Measurements from ENCODE around the gene HOOK2.

The HOOK2 gene

DNA sequence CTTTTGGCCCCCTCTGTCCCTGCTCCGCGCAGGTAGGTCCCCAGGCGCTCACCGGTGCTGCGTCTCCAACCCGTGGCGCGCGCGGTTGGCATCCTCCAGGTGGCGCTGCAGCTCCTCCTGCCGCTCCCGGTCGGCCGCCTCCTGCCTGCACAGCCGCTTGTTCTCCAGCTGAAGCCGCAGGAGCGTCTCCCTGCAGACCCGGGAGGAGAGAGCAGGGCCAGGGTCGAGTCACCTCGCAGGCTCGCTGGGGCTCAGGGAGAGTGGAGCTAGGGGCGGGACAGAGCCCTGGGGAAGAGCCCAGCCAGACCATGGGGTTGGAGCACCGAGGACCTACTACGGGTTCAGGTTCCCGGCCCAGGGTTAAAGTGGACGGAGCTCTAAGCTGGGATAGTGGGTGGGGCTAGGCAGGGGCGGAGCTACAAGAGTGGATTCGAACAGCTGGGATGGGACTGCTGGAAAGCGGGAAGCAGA, 9.3 kb downstream of the HOOK2 start:
- H3K56ac ChIP-seq (ENCODE audit: low read length) = no peak overlapping the region
- H3K4ac ChIP-seq (ENCODE audit: low read depth, low read length) = no peak overlapping the region
- no peak overlapping the region for H3K4me2 ChIP-seq (ENCODE audit: low read length)
- no peak overlapping the region for H2AK5ac ChIP-seq (ENCODE audit: low read length)
- no peak overlapping the region for H3K18ac ChIP-seq (ENCODE audit: low read length)
- no peak overlapping the region for H4K8ac ChIP-seq (ENCODE audit: low read depth, low read length)
- H3K4me1 ChIP-seq (ENCODE audit: control insufficient read depth, low read depth, low read length) = no peaks in the 10 kb centered on the region
- peaks cover 8% of the 10 kb centered on the region for H3K36me3 ChIP-seq (ENCODE audit: control insufficient read depth, insufficient read depth, low read length)
- no peak overlapping the region for H2BK5ac ChIP-seq (ENCODE audit: low read length)
- H3K79me1 ChIP-seq (ENCODE audit: low read length) = no peaks in the 10 kb centered on the region
- no peak overlapping the region for H3K4me3 ChIP-seq (ENCODE audit: low read length)
- no peak overlapping the region for H2BK120ac ChIP-seq (ENCODE audit: low read depth, low read length)
- H2BK15ac ChIP-seq (replicated peaks; ENCODE audit: low read depth) = no peak overlapping the region
- H3K9ac ChIP-seq (ENCODE audit: low read length) = no peak overlapping the region
- no peak overlapping the region for H3K23ac ChIP-seq (ENCODE audit: low read length)
- H3K27me3 ChIP-seq (ENCODE audit: insufficient read depth, low read length, poor library complexity) = no peaks in the 10 kb centered on the region
- no peak for DNase-seq
- H4K5ac ChIP-seq (ENCODE audit: low read length) = no peak overlapping the region
- no peaks in the 10 kb centered on the region for H3K79me2 ChIP-seq (ENCODE audit: control insufficient read depth, insufficient read depth, low read length)
- no peak overlapping the region for H3K27ac ChIP-seq (ENCODE audit: low read depth, low read length)
- WGBS (ENCODE audit: extremely low coverage, insufficient coverage, low lambda C conversion rate) = no CpG with 5 or more reads among the region's 30 CpGs

DNA sequence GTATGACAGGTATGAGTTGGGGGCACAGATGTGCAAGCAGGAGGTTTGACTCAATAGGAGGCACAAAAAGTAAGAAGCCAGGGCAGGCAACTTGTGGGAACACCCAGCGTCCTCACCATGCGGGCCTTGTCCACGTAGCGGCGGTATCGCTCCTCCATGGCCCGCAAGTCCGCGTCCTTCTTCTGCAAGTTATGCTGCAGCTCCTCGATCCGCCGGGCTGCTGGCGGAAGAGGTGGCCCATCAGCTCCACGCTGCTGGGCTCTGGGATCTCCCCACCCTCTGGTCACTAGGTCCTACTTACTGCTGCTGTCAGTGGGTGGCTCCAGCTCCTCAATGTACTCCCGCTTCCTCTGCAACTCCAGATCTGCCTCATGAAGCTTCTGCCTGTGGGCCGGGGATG, 10.7 kb downstream of the HOOK2 start:
- Histone ChIP-seq H3K9ac (ENCODE audit: low read length) (no peak overlapping the region), H3K79me1 (ENCODE audit: low read length) (no peaks in the 10 kb centered on the region), H3K79me2 (ENCODE audit: control insufficient read depth, insufficient read depth, low read length) (no peaks in the 10 kb centered on the region), H2BK120ac (ENCODE audit: low read depth, low read length) (no peak overlapping the region), H3K4ac (ENCODE audit: low read depth, low read length) (no peak overlapping the region), H2BK15ac (replicated peaks; ENCODE audit: low read depth) (no peak overlapping the region), H2BK5ac (ENCODE audit: low read length) (no peak overlapping the region), H2AK5ac (ENCODE audit: low read length) (no peak overlapping the region), H3K27me3 (ENCODE audit: insufficient read depth, low read length, poor library complexity) (no peaks in the 10 kb centered on the region), H3K36me3 (ENCODE audit: control insufficient read depth, insufficient read depth, low read length) (peaks cover 8% of the 10 kb centered on the region), H3K4me2 (ENCODE audit: low read length) (no peak overlapping the region), H3K23ac (ENCODE audit: low read length) (no peak overlapping the region), H3K56ac (ENCODE audit: low read length) (no peak overlapping the region), H3K4me1 (ENCODE audit: control insufficient read depth, low read depth, low read length) (no peaks in the 10 kb centered on the region), H3K4me3 (ENCODE audit: low read length) (no peak overlapping the region), H4K8ac (ENCODE audit: low read depth, low read length) (no peak overlapping the region), H3K18ac (ENCODE audit: low read length) (no peak overlapping the region), H4K5ac (ENCODE audit: low read length) (no peak overlapping the region), H3K27ac (ENCODE audit: low read depth, low read length) (no peak overlapping the region)
- no peak for DNase-seq
- WGBS (ENCODE audit: extremely low coverage, insufficient coverage, low lambda C conversion rate) = no CpG with 5 or more reads among the region's 16 CpGs

DNA sequence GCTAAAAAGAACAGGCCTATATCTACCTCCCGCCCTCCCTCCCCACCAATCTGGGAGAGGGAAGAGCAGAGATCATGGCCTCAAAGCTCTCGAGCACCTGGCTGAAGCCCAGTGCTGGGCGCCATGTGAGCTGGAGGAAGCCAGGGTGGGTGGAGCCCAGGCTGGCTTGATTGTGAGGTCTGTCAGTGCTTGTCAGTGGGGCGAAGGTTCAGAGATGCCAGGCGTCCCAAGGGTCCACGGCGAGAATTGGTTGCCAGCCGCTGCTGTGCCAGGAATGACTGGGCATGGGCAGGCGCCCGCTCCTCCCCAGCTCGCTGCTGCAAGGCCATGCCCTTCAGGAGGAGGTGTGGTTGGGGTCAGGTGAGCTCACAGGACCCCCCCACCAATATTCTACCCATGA, 12.3 kb downstream of the HOOK2 start:
- Histone ChIP-seq H3K23ac (ENCODE audit: low read length) (no peak overlapping the region), H4K8ac (ENCODE audit: low read depth, low read length) (no peak overlapping the region), H2BK15ac (replicated peaks; ENCODE audit: low read depth) (no peak overlapping the region), H3K79me2 (ENCODE audit: control insufficient read depth, insufficient read depth, low read length) (no peaks in the 10 kb centered on the region), H3K27me3 (ENCODE audit: insufficient read depth, low read length, poor library complexity) (no peaks in the 10 kb centered on the region), H3K79me1 (ENCODE audit: low read length) (no peaks in the 10 kb centered on the region), H3K36me3 (ENCODE audit: control insufficient read depth, insufficient read depth, low read length) (peaks cover 8% of the 10 kb centered on the region), H3K9ac (ENCODE audit: low read length) (no peak overlapping the region), H3K4me3 (ENCODE audit: low read length) (no peak overlapping the region), H3K4me2 (ENCODE audit: low read length) (no peak overlapping the region), H3K4me1 (ENCODE audit: control insufficient read depth, low read depth, low read length) (no peaks in the 10 kb centered on the region), H3K4ac (ENCODE audit: low read depth, low read length) (no peak overlapping the region), H2AK5ac (ENCODE audit: low read length) (no peak overlapping the region), H3K27ac (ENCODE audit: low read depth, low read length) (no peak overlapping the region), H4K5ac (ENCODE audit: low read length) (no peak overlapping the region), H3K56ac (ENCODE audit: low read length) (no peak overlapping the region), H2BK5ac (ENCODE audit: low read length) (no peak overlapping the region), H3K18ac (ENCODE audit: low read length) (no peak overlapping the region), H2BK120ac (ENCODE audit: low read depth, low read length) (no peak overlapping the region)
- no peak for DNase-seq
- WGBS (ENCODE audit: extremely low coverage, insufficient coverage, low lambda C conversion rate) = no CpG with 5 or more reads among the region's 11 CpGs

DNA sequence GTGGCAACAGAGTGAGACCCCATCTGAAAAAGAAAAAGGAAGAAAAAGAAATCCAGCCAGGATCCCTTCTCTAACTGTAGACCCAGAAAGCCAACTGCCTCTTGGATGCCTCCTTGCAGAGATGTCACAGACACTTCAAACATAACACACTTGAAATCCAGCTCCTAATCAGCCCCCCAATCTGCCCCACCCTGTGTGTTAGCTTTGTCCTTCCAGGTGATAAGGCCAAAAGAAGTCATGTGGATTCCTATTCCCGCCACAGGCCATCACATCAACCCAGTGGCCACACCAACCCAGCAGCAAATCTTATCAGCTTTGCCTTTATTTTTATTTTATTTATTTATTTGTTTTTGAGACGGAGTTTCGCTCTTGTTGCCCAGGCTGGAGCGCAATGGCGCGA, 15.7 kb downstream of the HOOK2 start:
- H3K27ac ChIP-seq (ENCODE audit: low read depth, low read length) = no peak overlapping the region
- H3K4me2 ChIP-seq (ENCODE audit: low read length) = no peak overlapping the region
- H2BK5ac ChIP-seq (ENCODE audit: low read length) = no peak overlapping the region
- H3K79me2 ChIP-seq (ENCODE audit: control insufficient read depth, insufficient read depth, low read length) = no peaks in the 10 kb centered on the region
- DNase-seq = no peak
- H3K27me3 ChIP-seq (ENCODE audit: insufficient read depth, low read length, poor library complexity) = no peaks in the 10 kb centered on the region
- no peak overlapping the region for H2BK15ac ChIP-seq (replicated peaks; ENCODE audit: low read depth)
- H3K79me1 ChIP-seq (ENCODE audit: low read length) = no peaks in the 10 kb centered on the region
- no peak overlapping the region for H3K56ac ChIP-seq (ENCODE audit: low read length)
- H3K23ac ChIP-seq (ENCODE audit: low read length) = no peak overlapping the region
- H3K18ac ChIP-seq (ENCODE audit: low read length) = no peak overlapping the region
- H3K4me1 ChIP-seq (ENCODE audit: control insufficient read depth, low read depth, low read length) = no peaks in the 10 kb centered on the region
- no peak overlapping the region for H2BK120ac ChIP-seq (ENCODE audit: low read depth, low read length)
- H3K4me3 ChIP-seq (ENCODE audit: low read length) = no peak overlapping the region
- WGBS (ENCODE audit: extremely low coverage, insufficient coverage, low lambda C conversion rate) = no CpG with 5 or more reads among the region's 6 CpGs
- H3K9ac ChIP-seq (ENCODE audit: low read length) = no peak overlapping the region
- H2AK5ac ChIP-seq (ENCODE audit: low read length) = no peak overlapping the region
- no peak overlapping the region for H4K8ac ChIP-seq (ENCODE audit: low read depth, low read length)
- H3K36me3 ChIP-seq (ENCODE audit: control insufficient read depth, insufficient read depth, low read length) = peaks cover 8% of the 10 kb centered on the region
- no peak overlapping the region for H4K5ac ChIP-seq (ENCODE audit: low read length)
- H3K4ac ChIP-seq (ENCODE audit: low read depth, low read length) = no peak overlapping the region

DNA sequence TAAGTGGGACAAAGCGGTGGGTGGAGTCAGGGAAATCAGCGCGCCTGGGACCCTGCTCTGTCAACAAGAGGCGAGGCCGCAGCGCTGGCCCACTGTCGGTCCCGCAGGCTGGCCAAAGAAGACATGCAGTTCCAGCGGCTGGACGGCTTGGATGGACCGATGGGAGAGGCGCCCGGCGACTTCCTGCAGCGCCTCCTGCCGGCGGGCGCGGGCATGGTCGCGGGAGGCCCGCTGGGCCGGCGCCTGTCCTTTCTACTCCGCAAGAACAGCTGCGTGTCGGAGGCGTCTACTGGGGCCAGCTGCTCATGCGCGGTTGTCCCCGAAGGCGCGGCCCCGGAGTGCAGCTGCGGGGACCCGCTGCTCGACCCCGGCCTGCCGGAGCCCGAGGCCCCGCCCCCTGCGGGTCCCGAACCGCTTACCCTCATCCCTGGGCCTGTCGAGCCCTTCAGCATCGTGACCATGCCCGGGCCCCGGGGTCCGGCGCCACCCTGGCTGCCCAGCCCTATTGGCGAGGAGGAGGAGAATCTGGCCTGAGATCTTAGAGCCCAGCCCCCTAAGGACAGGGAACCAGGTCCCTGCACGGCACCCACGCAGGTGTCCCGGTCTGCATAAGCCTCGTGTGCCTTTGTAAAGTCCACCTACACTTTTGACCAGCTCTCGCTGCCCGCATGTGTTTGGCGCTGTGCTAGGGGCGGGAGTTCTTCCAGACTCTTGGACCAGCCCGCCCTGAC, 17.6 kb downstream of the HOOK2 start:
- Histone ChIP-seq H3K18ac (ENCODE audit: low read length) (no peak overlapping the region), H3K27ac (ENCODE audit: low read depth, low read length) (no peak overlapping the region), H4K8ac (ENCODE audit: low read depth, low read length) (no peak overlapping the region), H3K4me2 (ENCODE audit: low read length) (peak overlapping the region; percentile 16), H3K27me3 (ENCODE audit: insufficient read depth, low read length, poor library complexity) (no peaks in the 10 kb centered on the region), H3K4me1 (ENCODE audit: control insufficient read depth, low read depth, low read length) (no peaks in the 10 kb centered on the region), H4K5ac (ENCODE audit: low read length) (no peak overlapping the region), H2BK5ac (ENCODE audit: low read length) (no peak overlapping the region), H3K36me3 (ENCODE audit: control insufficient read depth, insufficient read depth, low read length) (no peaks in the 10 kb centered on the region), H3K9ac (ENCODE audit: low read length) (peak overlapping the region; percentile 36), H3K56ac (ENCODE audit: low read length) (peak overlapping the region; percentile 68), H3K79me1 (ENCODE audit: low read length) (no peaks in the 10 kb centered on the region), H3K4ac (ENCODE audit: low read depth, low read length) (no peak overlapping the region), H2BK15ac (replicated peaks; ENCODE audit: low read depth) (no peak overlapping the region), H3K4me3 (ENCODE audit: low read length) (no peak overlapping the region), H3K79me2 (ENCODE audit: control insufficient read depth, insufficient read depth, low read length) (no peaks in the 10 kb centered on the region), H3K23ac (ENCODE audit: low read length) (no peak overlapping the region), H2AK5ac (ENCODE audit: low read length) (no peak overlapping the region), H2BK120ac (ENCODE audit: low read depth, low read length) (no peak overlapping the region)
- no CpG with 5 or more reads among the region's 60 CpGs for WGBS (ENCODE audit: extremely low coverage, insufficient coverage, low lambda C conversion rate)
- peak; percentile 89 for DNase-seq
